Mesendoderm (in vitro differentiated cells): ENCODE results near the gene USP49.

ENCODE experiments used
- DNase-seq: peaks from one replicate; pipeline ENCODE4 v3.0.0; 2013
- H2AK5ac ChIP-seq: 2 replicates; pipeline ENCODE4 v1.6.1; 2013; ENCODE audit warnings: low read length, inconsistent platforms
- H2BK120ac ChIP-seq: 2 replicates; pipeline ENCODE4 v1.6.1; 2013; ENCODE audit warnings: low read depth, mild to moderate bottlenecking, low read length, moderate library complexity, mixed read lengths
- H2BK15ac ChIP-seq: replicated peaks from 2 replicates; pipeline ENCODE4 v1.6.1; 2013; ENCODE audit warnings: low read depth, mild to moderate bottlenecking, moderate library complexity
- H2BK5ac ChIP-seq: 2 replicates; pipeline ENCODE4 v1.6.1; 2013; ENCODE audit warnings: low read length, inconsistent platforms
- H3K18ac ChIP-seq: 2 replicates; pipeline ENCODE4 v1.6.1; 2013; ENCODE audit warnings: mild to moderate bottlenecking, low read length, mixed read lengths
- H3K23ac ChIP-seq: one replicate; pipeline ENCODE4 v1.6.1; 2013; ENCODE audit warnings: low read length
- H3K27ac ChIP-seq: 2 replicates; pipeline ENCODE4 v1.5.1; 2013; ENCODE audit warnings: low read depth, mild to moderate bottlenecking, inconsistent platforms, low read length, moderate library complexity
- H3K27me3 ChIP-seq: 2 replicates; pipeline ENCODE4 v1.6.1; 2013; ENCODE audit warnings: low read length, control low read depth, mild to moderate bottlenecking, inconsistent platforms; ENCODE audit not compliant: insufficient read depth, poor library complexity
- H3K36me3 ChIP-seq: 2 replicates; pipeline ENCODE4 v1.6.1; 2013; ENCODE audit warnings: low read length, inconsistent platforms; ENCODE audit not compliant: control insufficient read depth, insufficient read depth
- H3K4ac ChIP-seq: one replicate; pipeline ENCODE4 v1.6.1; 2013; ENCODE audit warnings: low read depth, mild to moderate bottlenecking, low read length, moderate library complexity
- H3K4me1 ChIP-seq: 2 replicates; pipeline ENCODE4 v1.6.1; 2013; ENCODE audit warnings: low read depth, low read length, inconsistent platforms; ENCODE audit not compliant: control insufficient read depth
- H3K4me2 ChIP-seq: 2 replicates; pipeline ENCODE4 v1.6.1; 2013; ENCODE audit warnings: low read length
- H3K4me3 ChIP-seq: 2 replicates; pipeline ENCODE4 v1.5.1; 2013; ENCODE audit warnings: mild to moderate bottlenecking, low read length
- H3K56ac ChIP-seq: one replicate; pipeline ENCODE4 v1.6.1; 2013; ENCODE audit warnings: low read length
- H3K79me1 ChIP-seq: 2 replicates; pipeline ENCODE4 v1.6.1; 2013; ENCODE audit warnings: low read length, inconsistent platforms
- H3K79me2 ChIP-seq: 2 replicates; pipeline ENCODE4 v1.6.1; 2013; ENCODE audit warnings: mild to moderate bottlenecking, low read length; ENCODE audit not compliant: control insufficient read depth, insufficient read depth
- H3K9ac ChIP-seq: 2 replicates; pipeline ENCODE4 v1.6.1; 2013; ENCODE audit warnings: low read length, inconsistent platforms
- H4K5ac ChIP-seq: one replicate; pipeline ENCODE4 v1.6.1; 2013; ENCODE audit warnings: low read length
- H4K8ac ChIP-seq: one replicate; pipeline ENCODE4 v1.6.1; 2013; ENCODE audit warnings: low read depth, mild to moderate bottlenecking, control low read depth, low read length, moderate library complexity
- WGBS: extraction: QIAGEN DNeasy Blood & Tissue Kit; methylation state at CpG from one replicate; pipeline ENCODE4 v1.1.7; 2013; ENCODE audit warnings: low lambda C conversion rate, missing lambda C conversion rate; ENCODE audit not compliant: insufficient coverage; ENCODE audit errors: extremely low coverage; 5-methylcytosine and 5-hydroxymethylcytosine counted together

The USP49 gene

GRCh38 chr6:41901882-41902519, 6.8 kb upstream of the USP49 start:
- no peak overlapping the region for H3K4me3 ChIP-seq
- H3K23ac ChIP-seq = no peak overlapping the region
- H4K5ac ChIP-seq = no peak overlapping the region
- no peak overlapping the region for H4K8ac ChIP-seq
- H3K4ac ChIP-seq = no peak overlapping the region
- no peak overlapping the region for H3K18ac ChIP-seq
- no peak overlapping the region for H2BK5ac ChIP-seq
- H3K4me2 ChIP-seq = no peak overlapping the region
- H3K27me3 ChIP-seq = no peaks in the 10 kb centered on the region
- no peaks in the 10 kb centered on the region for H3K79me2 ChIP-seq
- H3K79me1 ChIP-seq = peaks cover 2% of the 10 kb centered on the region
- H2BK15ac ChIP-seq = no peak overlapping the region
- no peak overlapping the region for H3K27ac ChIP-seq
- no peak overlapping the region for H3K9ac ChIP-seq
- no peaks in the 10 kb centered on the region for H3K4me1 ChIP-seq
- H2AK5ac ChIP-seq = no peak overlapping the region
- H3K56ac ChIP-seq = no peak overlapping the region
- H3K36me3 ChIP-seq = peaks cover 2% of the 10 kb centered on the region
- peak; percentile 66 for DNase-seq
- no CpG with 5 or more reads among the region's 1 CpG for WGBS
- H2BK120ac ChIP-seq = no peak overlapping the region

GRCh38 chr6:41900861-41901260, 5.7 kb upstream of the USP49 start:
- no peak overlapping the region for H3K27ac ChIP-seq
- H3K4me1 ChIP-seq = no peaks in the 10 kb centered on the region
- H4K8ac ChIP-seq = no peak overlapping the region
- H2BK120ac ChIP-seq = no peak overlapping the region
- no peaks in the 10 kb centered on the region for H3K27me3 ChIP-seq
- no peak overlapping the region for H2BK5ac ChIP-seq
- H3K9ac ChIP-seq = no peak overlapping the region
- no peaks in the 10 kb centered on the region for H3K79me2 ChIP-seq
- peaks cover 2% of the 10 kb centered on the region for H3K79me1 ChIP-seq
- DNase-seq = no peak
- no peak overlapping the region for H3K4me2 ChIP-seq
- no peak overlapping the region for H4K5ac ChIP-seq
- no peak overlapping the region for H2BK15ac ChIP-seq
- no peak overlapping the region for H3K23ac ChIP-seq
- peaks cover 2% of the 10 kb centered on the region for H3K36me3 ChIP-seq
- WGBS = no CpG with 5 or more reads among the region's 1 CpG
- no peak overlapping the region for H3K4me3 ChIP-seq
- H3K18ac ChIP-seq = no peak overlapping the region
- H3K56ac ChIP-seq = no peak overlapping the region
- H3K4ac ChIP-seq = no peak overlapping the region
- H2AK5ac ChIP-seq = no peak overlapping the region

- Histone ChIP-seq H3K79me1 (peaks cover 1% of the 10 kb centered on the region), H2BK120ac (no peak overlapping the region), H4K5ac (no peak overlapping the region), H2BK15ac (no peak overlapping the region), H3K18ac (no peak overlapping the region), H3K79me2 (peaks cover 3% of the 10 kb centered on the region), H3K4me1 (peaks cover 6% of the 10 kb centered on the region), H3K27ac (no peak overlapping the region), H2AK5ac (no peak overlapping the region), H3K4me3 (no peak overlapping the region), H3K23ac (no peak overlapping the region), H3K4ac (no peak overlapping the region), H3K4me2 (no peak overlapping the region), H3K36me3 (no peaks in the 10 kb centered on the region), H3K9ac (no peak overlapping the region), H4K8ac (no peak overlapping the region), H3K27me3 (no peaks in the 10 kb centered on the region), H3K56ac (no peak overlapping the region), H2BK5ac (no peak overlapping the region)
- no peak for DNase-seq
- WGBS = no CpG with 5 or more reads among the region's 3 CpGs
Measured at GRCh38 chr6:41896281-41896680, 1.1 kb upstream of the USP49 start.

GRCh38 chr6:41894366-41895299, 542 bp downstream of the USP49 start:
- H3K27ac ChIP-seq = peak overlapping the region; percentile 56
- H3K4ac ChIP-seq = no peak overlapping the region
- WGBS = no CpG with 5 or more reads among the region's 56 CpGs

GRCh38 chr6:41892921-41893564, 2.1 kb downstream of the USP49 start:
- no peak overlapping the region for H3K4ac ChIP-seq
- no peak overlapping the region for H3K27ac ChIP-seq

More at GRCh38 chr6:41894366-41895299, 542 bp downstream of the USP49 start:
- Histone ChIP-seq H3K9ac (peak overlapping the region; percentile 82), H3K56ac (peak overlapping the region; percentile 85), H2BK5ac (peak overlapping the region; percentile 2), H2BK15ac (no peak overlapping the region), H3K79me2 (peaks cover 3% of the 10 kb centered on the region), H3K18ac (peak overlapping the region; percentile 33), H3K79me1 (peaks cover 1% of the 10 kb centered on the region), H4K5ac (no peak overlapping the region), H2BK120ac (no peak overlapping the region), H3K36me3 (no peaks in the 10 kb centered on the region), H3K4me1 (peaks cover 6% of the 10 kb centered on the region), H3K4me3 (peak overlapping the region; percentile 62), H3K27me3 (no peaks in the 10 kb centered on the region), H2AK5ac (no peak overlapping the region), H4K8ac (no peak overlapping the region), H3K4me2 (peak overlapping the region; percentile 74), H3K23ac (peak overlapping the region; percentile 83)
- DNase-seq = peak; percentile 49

More at GRCh38 chr6:41892921-41893564, 2.1 kb downstream of the USP49 start:
- Histone ChIP-seq H3K27me3 (no peaks in the 10 kb centered on the region), H3K23ac (no peak overlapping the region), H3K36me3 (no peaks in the 10 kb centered on the region), H3K4me3 (no peak overlapping the region), H3K4me2 (no peak overlapping the region), H2BK120ac (no peak overlapping the region), H3K4me1 (peaks cover 6% of the 10 kb centered on the region), H3K79me2 (peaks cover 3% of the 10 kb centered on the region), H2BK5ac (no peak overlapping the region), H2BK15ac (no peak overlapping the region), H3K18ac (no peak overlapping the region), H2AK5ac (no peak overlapping the region), H3K56ac (no peak overlapping the region), H3K9ac (no peak overlapping the region), H4K8ac (no peak overlapping the region), H4K5ac (no peak overlapping the region), H3K79me1 (peaks cover 1% of the 10 kb centered on the region)
- no peak for DNase-seq
- WGBS = no CpG with 5 or more reads among the region's 4 CpGs
